OCI-LY3 (cell line): ENCODE data around the gene PKP1.

Source experiments
- CTCF ChIP-seq: fragments of 200-600, 300-600 bp; sonication (generic); IDR thresholded peaks from 2 replicates; pipeline ENCODE4 v1.5.1; 2014; ENCODE audit warnings: antibody characterized with exemption, low read length, low read depth
- EZH2phosphoT487 ChIP-seq: fragments of 200-600 bp; shearing (Covaris generic); IDR thresholded peaks from 2 replicates; pipeline ENCODE4 v1.6.1; 2018; ENCODE audit warnings: antibody characterized with exemption, mixed run types, low read depth

GRCh38 chr1:201355471-201355870, 72.2 kb downstream of the PKP1 start:
- TF ChIP-seq CTCF (no peak), EZH2phosphoT487 (no peak)
